HG03095 (cell line): Measurements from ENCODE around the gene TSPAN13.
"Not testable (repeated sequence)": the region's sequence is repeated elsewhere in the genome, so short reads cannot be mapped to it uniquely, and the experiment has no call there.

Experiments
- ATAC-seq: cut with Tn5 transposase; IDR thresholded peaks from one replicate; pipeline ENCODE4 v1.9.1; 2021; ENCODE audit warnings: moderate library complexity; ENCODE audit not compliant: unreplicated experiment

TSPAN13 gene

GRCh38 chr7:16740623-16740953 is 13.0 kb upstream of the TSPAN13 start:
- ATAC-seq = no peak

GRCh38 chr7:16740996-16741395 is 12.6 kb upstream of the TSPAN13 start:
- ATAC-seq = no peak

GRCh38 chr7:16741676-16742075 is 11.9 kb upstream of the TSPAN13 start:
- no peak for ATAC-seq

GRCh38 chr7:16742547-16742946 is 11.0 kb upstream of the TSPAN13 start:
- ATAC-seq = no peak

GRCh38 chr7:16743236-16743635 is 10.3 kb upstream of the TSPAN13 start:
- no peak for ATAC-seq

DNA sequence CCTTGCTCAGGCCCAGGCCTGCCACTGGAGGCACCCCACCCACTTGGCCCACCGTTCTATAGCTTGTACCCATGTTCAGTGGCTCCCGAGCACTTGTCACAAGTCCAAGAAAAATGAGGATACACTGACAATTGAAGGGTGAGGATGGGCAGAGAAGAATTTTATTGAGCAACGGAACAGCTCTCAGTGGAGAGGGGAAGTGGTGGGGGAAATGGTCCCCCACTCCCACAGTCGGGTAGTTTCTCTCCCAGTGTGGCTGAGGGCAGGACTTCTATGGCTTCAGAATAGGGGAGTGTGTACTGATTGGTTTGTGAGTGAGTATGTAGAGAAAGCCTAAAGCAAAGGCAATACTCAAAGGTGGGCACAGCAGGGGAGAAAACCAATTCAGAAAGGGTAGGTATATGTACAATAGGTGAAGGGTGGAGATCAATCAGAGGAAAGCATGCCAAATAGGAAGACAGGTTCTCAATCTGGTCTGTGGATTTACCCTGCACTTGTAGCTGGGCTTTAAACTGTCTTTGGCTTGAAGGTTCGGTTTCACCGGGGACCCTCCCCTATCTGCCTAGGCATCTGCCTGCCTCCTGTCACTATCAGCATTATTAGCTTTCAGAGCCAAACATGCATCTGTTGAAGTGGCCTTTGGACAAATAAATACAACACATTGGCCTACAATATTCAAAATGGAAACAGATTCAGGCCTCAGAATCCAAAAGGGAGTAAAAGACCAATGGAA is 8.9 kb upstream of the TSPAN13 start:
- no peak for ATAC-seq

DNA sequence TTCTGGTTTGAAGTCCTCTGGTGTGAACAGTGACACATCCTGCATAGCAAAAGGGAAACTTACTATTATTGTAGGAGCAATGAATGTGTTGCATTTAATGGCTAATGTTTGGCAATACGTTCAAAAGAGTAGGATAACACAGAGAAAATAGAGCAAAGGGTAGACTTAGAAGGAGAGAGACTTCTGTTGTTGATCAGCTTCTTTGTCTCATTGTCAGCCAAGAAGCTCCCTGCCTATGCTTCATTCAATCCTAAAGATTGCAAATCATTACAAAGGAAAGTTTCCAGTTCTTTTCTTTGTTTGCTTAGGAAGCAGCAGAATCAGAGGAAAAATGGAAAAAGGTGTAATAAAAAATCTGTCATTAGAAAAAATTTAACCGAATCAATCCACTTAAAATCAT is 7.9 kb upstream of the TSPAN13 start:
- ATAC-seq = no peak

GRCh38 chr7:16747102-16747501 is 6.5 kb upstream of the TSPAN13 start:
- ATAC-seq = no peak

DNA sequence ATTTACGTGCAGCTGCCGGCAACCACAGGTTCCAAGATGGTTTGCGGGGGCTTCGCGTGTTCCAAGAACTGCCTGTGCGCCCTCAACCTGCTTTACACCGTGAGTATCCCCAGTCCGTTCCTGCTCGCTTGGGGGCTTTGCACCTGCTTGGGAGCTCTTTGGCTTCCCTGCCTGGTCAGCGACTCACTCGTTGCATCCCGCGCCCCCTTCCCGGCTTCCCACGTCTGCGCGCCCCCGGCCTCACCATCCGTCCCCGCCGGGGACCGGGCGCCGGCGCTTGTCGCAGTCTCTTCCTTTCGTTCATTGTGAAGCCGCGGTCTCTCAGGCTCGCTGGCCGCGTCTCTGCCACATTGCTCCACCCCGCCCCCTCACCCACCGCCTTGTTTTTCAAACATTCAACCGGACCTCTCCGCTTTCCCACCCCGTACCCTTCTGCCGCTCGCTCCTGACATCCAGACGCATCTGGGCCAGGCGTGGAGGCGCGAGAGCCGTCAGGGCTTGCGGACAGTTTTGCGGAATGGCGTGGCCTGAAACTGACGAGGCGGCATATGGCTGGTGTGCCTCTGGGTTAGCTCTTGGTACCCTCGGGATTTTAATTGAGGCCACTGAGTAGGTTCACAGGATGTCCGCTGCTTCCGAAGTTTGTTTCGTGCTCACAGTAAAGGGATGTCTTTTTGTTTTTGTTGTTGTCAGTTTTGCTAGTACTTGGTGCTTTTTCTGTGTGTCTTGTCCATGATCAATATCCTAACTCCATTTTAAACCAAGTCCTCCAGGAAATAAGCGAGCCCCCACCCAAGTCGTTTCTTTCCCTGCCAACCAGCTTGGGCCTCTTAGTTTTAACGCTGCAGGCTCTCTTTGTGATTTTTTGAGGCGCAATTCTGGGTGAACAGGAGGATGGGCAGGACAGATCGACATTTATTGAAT is 639 bp downstream of the TSPAN13 start:
- peak; percentile 16 for ATAC-seq

GRCh38 chr7:16754856-16755317 is 1.3 kb downstream of the TSPAN13 start:
- no peak for ATAC-seq

DNA sequence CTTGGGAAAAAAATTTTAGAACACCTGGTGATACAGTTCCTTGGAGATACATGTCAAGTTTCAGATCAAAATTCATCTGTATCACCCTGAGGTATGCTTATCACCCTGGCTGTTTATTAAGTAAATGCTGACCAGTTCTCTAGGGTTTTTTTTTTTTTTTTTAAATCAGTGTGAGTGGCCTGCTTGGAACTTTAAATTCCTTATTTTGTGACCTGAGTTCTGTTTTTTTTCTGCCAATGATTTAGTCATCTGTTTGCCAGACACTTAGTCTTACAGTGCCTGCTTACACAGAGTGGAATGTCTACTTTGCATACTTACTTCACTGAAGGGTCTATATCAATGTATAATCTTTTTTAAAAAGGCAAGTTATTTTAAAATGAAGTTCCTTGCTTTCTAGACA is 1.8 kb downstream of the TSPAN13 start:
- no peak for ATAC-seq

GRCh38 chr7:16758036-16758435 is 4.5 kb downstream of the TSPAN13 start:
- no peak for ATAC-seq

- no peak for ATAC-seq
These were observed 5.4 kb downstream of the TSPAN13 start for GRCh38 chr7:16758631-16759611.

DNA sequence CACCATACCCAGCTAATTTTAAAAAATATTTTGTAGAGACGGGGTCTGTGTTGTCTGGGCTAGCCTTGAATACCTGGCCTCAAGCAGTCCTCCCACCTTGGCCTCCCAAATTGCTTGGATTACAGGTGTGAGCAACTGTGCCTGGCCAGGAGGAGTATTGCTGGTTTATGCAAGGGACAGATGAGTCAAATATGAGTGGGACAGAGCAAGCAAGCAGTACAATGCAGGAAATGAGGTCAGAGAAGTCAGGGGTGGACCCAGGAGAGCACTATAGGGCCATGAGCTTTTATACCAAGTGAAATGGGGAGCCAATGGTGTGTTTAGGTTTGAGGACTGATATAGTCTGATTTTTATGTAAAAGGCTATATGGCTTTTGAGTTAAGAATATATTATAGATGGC is 6.3 kb downstream of the TSPAN13 start:
- ATAC-seq = no peak

DNA sequence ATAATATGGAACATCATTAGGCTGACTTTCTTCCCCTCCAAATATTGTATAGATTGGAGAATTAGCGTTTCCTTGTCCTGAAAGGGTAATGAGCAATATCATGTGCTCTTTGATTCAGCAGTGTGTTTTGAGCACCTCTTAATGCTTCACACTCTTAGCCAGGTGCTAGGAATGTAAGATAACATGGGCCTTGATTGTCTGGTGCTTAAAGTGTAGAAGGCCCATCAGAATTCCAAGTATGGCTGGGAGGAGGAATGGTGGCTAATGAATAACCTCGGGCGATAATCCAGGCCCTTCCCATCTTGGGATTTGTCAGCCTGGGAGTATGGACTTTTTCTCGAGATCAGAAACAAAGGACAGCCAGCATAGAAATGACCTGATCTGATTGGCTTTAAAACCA is 8.6 kb downstream of the TSPAN13 start:
- no peak for ATAC-seq

DNA sequence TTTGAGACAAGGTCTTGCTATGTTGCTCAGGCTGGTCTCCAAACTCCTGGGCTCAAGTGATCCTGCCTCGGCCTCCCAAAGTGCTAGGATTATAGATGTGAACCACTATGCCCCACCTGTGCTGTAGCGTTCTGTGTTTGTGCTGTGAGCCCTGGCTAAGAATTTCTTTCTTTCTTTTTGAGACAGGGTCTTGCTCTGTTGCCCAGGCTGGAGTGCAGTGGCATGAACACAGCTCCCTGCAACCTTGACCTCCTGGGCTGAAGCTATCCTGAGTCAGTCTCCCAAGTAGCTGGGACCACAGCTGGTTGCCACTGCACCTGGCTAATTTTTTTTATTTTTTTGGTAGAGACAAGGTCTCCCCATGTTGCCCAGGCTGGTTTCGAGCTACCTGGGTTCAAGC is 11.4 kb downstream of the TSPAN13 start:
- no peak for ATAC-seq

DNA sequence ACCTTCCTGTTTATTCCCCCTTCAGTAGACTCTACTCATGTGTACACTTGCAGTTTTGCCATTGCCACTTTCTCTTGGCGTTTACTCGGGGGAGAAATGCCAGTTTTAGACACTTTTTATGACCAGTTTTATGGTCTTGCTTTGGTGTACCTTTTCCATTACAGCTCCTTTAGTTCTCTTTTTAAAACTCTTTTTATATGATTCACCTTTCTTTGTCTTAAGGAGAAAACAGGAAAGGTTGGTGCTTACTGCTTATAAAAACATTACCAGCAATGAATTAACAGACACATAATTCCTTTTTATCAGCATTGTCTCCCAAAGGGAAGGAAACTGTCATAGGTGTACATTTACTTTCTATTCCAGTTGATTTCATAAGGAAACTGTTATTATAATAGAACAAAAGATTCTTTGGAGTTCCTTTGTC is 11.9 kb downstream of the TSPAN13 start:
- no peak for ATAC-seq

DNA sequence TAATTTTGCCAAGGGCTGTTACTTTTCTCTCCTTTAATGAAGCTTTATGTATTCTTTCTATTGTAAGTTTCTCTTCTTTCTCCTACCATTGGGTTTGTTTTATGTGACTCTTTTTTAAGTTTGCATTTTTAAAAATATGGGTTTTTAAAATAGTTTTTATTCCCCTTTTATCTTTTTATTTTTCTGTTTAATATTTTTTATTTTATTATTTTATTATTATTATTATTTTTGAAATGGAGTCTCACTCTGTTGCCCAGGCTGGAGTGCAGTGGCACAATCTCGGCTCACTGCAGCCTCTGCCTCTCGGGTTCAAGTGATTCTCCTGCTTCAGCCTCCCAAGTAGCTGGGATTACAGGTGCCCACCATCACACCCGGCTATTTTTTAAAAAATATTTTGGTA is 16.4 kb downstream of the TSPAN13 start:
- ATAC-seq = not testable (repeated sequence)

- ATAC-seq = no peak
These were observed 17.2 kb downstream of the TSPAN13 start for GRCh38 chr7:16770657-16771329.

DNA sequence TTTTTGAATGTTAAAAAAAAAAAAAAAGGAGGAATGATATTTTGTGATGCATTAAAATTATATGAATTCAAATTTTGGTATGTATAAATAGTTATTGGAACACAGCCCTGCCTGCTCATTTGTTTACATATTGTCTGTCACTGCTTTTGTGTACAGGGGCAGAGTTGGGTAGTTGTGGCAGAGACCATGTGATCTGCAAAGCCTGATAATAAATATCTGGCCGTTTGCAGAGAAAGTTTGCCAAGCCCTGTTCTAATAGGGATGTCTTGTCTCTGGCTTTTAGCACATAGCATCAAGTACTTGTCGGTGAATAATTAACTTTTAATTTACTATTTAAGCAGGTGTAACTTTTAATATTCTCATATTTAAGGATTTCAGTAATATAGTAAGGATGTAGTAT is 19.8 kb downstream of the TSPAN13 start:
- no peak for ATAC-seq
